GM19395 (cell line): Measurements from ENCODE around the gene POF1B.
"Not testable (repeated sequence)": the region's sequence is repeated elsewhere in the genome, so short reads cannot be mapped to it uniquely, and the experiment has no call there.

Experiments used
- ATAC-seq: cut with Tn5 transposase; IDR thresholded peaks from one replicate; pipeline ENCODE4 v1.9.1; 2021; ENCODE audit warnings: mild to moderate bottlenecking, moderate library complexity; ENCODE audit not compliant: unreplicated experiment

Gene POF1B, protein sequence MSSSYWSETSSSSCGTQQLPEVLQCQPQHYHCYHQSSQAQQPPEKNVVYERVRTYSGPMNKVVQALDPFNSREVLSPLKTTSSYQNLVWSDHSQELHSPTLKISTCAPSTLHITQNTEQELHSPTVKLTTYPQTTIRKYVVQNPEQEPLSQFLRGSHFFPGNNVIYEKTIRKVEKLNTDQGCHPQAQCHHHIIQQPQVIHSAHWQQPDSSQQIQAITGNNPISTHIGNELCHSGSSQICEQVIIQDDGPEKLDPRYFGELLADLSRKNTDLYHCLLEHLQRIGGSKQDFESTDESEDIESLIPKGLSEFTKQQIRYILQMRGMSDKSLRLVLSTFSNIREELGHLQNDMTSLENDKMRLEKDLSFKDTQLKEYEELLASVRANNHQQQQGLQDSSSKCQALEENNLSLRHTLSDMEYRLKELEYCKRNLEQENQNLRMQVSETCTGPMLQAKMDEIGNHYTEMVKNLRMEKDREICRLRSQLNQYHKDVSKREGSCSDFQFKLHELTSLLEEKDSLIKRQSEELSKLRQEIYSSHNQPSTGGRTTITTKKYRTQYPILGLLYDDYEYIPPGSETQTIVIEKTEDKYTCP

DNA sequence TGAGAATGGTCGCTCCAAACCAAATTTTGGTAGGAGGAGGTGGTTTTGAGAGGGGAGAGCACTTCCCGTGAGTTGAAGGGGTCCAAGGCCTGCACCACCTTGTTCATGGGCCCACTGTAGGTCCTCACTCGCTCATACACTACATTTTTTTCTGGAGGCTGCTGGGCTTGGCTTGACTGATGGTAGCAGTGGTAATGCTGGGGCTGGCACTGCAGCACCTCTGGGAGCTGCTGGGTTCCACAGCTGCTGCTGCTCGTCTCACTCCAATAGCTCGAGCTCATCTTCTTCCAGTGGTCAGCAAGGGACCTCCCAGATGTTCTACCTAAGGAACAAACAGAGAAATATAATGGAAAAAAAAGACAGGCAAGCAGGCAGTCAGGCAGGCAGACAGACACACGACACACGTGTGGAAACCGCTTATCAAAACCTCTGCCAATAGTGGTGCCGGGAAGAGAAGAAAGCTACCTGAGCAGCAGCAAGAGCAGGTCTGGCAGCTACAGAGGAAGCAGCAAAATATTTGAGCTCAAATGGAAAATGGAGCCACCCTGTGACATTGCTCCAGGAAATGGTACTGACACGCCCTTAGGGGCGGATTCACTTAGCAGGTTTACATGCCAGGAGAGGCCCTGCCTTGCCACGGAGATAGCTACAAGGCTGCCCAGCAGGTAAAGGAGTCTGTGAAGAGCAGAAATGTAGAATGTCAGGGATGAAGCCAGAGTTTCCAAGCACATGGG lies at the start of gene POF1B:
Gene POF1B (minus strand): TSS at position 492 of the 734 bp plus-strand sequence. CDS start 211 bp downstream, at position 281.
- peak; percentile 62 for ATAC-seq

DNA sequence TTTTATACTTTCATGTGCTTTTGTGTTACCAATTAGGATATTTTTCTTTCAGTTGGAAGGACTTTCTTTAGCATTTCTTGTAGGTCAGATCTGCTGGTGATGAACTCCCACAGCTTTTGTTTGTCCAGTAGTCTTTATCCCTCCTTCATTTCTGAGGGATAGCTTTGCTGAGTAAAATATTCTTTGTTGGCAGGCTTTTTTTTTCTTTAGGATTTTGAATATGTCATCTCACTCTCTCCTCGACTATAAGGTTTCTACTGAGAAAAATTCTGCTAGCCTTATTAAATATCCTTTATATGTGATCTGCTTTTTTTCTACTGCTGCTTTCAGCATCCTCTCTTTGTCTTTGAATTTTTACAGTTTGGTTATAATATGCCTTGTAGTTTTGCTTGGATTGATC lies 49.6 kb upstream of the POF1B start:
- ATAC-seq: no peak

DNA sequence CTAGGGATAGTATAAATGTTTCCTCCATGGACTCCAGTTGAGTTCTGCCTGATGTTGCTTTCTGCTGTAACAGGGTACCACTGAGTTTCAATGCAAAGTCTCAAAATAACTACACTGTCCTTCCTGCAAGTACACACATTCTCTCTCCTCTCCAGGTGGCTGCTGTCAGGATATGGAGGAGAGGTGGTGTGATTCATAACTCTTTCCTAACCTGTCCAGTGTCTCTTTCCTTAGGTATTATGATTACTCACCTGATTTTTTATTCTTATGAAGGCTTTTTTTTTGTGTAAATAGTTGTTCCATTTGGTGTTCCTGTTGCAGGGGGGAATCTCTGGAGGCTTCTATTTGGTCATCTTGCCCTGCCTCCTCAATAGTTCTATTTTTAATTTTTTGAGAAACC lies 39.8 kb upstream of the POF1B start:
- ATAC-seq: no peak

DNA sequence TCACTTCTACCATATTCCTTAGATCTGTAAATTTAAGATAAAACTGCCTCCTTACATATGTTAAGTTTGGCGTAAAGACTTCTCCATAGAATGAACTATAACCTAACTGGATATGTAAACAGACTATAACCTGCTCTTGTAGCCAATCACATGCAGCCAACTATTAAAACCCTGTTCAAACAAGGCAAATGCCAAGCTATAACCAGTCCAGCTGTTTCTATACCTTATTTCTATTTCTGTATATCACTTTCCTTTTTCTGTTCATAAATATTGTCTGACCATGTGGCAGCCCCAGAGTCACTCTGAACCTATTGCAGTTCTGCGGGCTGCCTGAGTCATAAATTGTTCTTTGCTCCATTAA lies 12.4 kb upstream of the POF1B start:
- ATAC-seq: no peak

DNA sequence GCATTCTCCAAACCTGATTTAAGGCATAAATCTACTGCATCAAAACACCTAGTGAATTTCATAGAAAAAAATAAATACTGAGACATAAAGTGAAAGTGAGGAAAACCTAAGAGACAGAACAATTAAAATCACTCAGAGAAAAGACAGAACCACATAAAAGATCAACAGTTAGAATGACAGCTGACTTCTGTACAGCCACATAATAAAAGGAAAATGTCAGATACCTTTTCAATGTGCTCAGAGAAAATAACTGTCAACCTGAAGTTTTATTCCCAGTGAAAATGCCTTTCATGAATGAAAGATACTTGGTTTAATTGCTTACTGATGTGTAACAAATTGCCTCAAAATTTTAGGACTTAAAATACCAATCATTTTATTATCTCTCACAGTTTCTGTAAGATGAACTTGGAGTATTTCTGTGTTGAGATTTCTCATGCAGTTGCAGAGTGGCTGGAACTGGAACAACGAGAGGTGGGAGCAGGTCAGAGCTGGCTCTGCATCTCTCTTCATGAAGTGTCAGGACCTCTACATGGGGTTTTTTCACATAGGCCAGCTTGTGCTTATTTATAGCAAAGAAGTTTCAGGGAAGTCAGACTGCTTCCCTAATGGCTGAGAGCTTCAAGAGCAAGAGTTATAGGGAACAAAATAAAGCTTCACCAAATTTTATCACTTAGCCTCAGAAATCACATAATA lies 11.9 kb upstream of the POF1B start:
- ATAC-seq: no peak

DNA sequence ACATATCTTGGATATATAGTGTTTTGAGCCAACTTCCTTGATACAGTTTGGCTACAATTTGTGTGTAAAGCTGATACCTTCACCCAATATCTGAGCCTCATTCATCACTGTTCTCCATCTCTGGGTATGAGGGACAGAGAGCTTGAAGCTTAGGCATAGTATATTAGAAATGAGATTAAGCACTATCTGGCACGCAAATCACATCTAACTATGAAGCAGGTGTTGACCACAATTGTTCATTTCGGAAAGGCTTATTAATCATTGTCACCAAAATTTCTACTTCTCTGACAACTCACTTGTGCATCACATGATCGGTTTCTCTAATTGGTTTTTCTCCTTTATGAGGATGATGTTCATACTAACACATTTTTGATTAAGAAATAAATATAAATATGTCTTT lies 2.1 kb upstream of the POF1B start:
- no peak for ATAC-seq

DNA sequence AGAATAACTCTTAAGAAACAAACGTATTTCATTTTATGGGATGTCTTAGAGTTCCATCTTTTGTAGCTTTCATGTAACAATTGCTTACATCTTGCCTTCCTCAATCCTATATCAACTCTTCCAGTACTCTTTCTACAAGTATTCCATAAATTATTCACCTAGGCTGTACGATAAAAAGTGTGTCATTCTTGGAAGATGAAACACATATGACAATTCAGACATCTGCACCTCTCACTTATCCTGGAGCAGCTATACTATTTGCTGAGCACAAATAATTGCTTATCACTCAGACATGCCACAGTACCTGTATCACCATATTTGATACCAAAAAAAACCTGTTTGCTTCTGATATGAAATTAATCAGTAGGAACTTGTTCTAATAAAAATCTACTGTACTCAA lies 1.0 kb downstream of the POF1B start:
- ATAC-seq: no peak

DNA sequence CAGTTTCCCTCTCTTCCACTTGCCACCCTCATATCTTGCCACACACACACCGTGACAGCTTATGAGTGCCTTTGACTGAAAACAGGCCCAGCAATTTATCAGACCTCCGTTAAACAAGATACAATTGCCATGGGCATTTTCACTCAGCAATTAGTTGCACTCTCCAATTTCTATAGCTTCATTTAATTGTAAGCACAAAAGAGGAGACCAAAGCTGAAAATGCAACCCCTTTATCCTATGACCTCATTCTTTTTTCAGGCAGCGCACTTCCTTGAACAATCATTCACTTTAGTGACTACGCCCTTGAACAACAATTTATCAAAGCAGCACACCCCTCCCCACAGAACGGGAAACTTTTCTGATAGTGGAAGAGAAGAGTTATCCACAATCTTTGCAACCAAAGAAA lies 4.1 kb downstream of the POF1B start:
- ATAC-seq: no peak

DNA sequence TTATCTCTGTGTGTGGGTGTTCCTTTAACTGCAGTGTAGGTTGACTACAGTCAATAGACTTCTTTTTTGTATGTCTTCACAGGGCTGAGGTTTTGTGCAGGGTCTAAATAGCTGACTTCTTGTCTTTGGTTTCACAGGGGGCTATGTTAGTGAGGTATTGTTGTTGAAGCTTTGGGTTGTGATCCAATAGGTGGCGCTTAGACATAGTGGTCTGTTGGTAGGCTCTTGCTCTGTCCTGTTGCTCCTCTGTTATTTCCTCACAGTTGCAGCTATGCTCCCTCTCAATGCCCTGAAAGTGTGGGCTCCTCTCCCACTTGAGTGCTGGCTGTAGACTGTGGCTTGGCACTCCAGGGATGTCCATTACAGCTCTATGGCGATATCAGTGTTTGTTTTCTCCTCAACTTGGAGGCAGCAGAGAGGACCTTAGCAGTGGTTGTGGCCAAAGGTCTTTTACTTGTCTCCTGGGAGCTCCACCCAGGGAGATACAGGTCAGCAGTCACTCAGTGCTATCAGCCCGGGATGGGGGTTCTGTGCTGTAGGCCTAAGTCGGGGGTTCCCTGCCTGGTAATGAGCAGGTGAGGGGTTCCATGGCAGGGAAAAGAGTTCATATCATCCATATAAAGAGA lies 14.0 kb downstream of the POF1B start:
- no peak for ATAC-seq

DNA sequence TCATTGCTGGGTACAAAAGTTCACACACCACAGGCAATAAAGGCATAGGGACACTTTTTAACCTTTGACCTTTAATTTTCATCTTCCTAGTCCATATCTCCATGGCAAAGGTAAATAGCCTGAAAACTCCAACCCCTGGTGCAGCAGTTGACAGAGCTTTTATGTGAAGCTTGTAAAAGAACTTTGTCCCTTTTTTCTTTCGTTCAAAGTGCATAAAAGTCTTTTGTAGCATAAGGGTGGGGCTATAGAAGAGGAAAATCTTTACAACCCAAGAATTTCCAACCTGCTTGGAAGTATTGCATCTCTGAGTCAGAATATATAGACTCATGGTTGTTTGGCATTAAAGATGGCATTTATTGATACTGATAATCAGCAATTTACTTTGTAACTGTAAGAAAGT lies 20.4 kb downstream of the POF1B start:
- no peak for ATAC-seq

DNA sequence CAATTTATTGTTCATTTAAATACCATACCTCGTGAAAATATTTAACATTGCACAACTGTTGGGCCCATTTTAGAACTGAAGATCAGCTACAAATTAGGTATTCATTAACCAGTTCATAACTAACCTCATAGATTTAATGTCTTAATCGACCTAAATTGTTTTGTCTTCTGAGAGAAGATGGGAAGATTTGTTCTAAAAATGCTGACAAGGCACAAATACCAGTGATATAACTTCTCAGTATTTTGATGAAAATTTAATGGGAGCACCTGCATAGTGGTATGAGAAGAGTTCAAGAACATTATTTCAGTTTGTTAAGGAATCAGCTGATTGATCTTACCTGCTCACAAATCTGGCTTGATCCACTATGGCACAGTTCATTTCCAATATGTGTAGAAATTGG lies 33.9 kb downstream of the POF1B start:
- ATAC-seq: no peak

DNA sequence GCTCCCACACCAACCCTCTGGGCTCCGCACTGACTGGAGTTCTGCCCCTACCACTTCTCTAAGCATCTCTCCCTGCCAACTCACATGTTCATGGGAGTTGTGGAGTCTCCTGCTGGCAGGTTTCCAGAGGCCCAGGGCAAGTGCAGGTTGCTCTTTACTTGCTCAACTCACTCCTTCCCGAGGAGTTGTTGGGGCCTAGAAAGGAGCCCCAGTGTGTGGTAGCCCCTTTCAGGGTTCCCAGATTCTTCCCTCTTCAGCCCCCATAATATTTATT lies 52.5 kb downstream of the POF1B start:
- ATAC-seq: no peak

DNA sequence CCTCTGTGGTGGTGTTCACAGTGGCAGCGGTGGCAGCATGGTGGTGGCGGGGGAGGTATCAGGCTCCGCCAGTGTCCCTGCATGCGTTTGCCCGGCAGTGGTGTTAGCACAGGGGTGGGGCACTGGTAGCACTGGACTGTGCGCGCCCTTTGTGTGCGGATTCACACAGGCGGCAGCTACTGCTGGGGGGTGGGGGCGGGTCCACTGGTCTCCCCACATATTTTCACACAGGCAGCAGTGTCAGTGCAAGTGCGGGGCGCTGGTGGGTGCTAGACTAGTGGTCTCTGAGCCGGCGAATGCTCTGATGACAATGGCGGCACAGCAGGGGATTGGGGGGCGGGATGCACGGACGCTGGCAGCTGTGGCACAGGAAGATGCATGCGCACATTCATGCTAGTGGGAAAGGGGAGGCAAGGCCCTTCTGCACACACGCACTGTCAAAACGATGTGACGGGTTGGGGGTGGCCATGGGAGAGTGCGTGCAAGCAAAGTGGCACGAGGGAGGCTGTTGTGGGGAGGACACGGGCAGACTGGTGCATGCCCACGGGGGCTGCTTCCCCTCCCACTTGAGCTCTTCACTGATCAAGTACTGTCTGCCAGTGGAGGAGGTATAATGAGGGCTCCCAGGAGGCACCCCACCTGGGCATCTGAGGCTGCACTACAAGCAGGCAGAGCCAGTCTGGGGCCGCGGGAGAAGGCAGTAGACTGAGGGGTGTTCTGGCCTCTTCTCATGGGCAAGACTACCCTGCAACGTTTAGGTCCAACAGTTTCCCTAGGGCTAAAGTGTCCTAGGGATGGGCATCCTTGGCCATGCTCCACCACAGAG lies 53.0 kb downstream of the POF1B start:
- no peak for ATAC-seq

DNA sequence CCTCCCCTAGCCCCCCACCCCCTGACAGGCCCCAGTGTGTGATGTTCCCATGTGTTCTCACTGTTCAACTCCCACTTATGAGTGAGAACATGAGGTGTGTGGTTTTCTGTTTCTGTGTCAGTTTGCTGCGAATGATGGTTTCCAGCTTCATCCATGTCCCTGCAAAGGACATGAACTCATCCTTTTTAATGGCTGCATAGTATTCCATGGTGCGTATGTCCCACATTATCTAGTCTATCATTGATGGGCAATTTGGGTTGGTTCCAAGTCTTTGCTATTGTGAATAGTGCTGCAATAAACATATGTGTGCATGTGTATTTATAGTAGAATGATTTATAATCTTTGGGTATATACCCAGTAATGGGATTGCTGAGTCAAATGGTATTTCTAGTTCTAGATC lies 68.1 kb downstream of the POF1B start:
- not testable (repeated sequence) for ATAC-seq

DNA sequence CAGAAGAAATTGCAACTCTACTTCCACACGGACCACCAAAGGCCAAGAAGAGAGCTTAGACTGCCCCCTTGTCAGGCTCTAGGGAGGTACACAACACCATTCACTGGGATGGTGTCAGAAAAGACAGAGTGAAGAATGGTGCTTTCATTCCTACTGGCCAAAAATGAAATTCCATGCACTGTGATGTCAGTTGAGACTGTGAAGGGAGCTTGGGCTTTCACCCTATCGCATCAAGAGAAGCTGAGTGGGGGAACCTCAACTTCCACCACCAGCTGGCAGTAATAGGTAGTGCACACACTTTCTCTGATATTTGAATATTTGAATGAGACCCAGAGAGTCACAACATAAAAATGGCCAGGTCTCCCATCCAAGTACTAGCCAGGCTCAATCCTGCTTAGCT lies 69.7 kb downstream of the POF1B start:
- ATAC-seq: no peak

DNA sequence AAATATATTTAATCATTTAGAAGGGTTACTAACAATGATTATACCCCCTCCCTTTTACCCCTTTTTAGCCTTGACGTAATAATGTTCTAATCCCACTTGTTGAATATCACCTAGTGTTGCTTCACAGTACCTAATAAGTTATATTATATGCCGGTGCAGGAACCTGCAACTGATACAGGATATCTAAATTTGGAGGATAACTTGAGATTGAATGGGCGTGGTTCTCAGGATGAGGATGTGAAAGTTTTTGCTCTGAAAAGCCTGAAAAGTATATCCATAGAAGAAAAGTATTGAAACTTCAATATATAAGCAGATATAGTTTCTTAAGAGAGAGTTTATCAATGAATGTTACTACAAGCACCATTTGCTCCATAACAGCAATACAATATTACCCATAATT lies 75.9 kb downstream of the POF1B start:
- peak; percentile 71 for ATAC-seq

DNA sequence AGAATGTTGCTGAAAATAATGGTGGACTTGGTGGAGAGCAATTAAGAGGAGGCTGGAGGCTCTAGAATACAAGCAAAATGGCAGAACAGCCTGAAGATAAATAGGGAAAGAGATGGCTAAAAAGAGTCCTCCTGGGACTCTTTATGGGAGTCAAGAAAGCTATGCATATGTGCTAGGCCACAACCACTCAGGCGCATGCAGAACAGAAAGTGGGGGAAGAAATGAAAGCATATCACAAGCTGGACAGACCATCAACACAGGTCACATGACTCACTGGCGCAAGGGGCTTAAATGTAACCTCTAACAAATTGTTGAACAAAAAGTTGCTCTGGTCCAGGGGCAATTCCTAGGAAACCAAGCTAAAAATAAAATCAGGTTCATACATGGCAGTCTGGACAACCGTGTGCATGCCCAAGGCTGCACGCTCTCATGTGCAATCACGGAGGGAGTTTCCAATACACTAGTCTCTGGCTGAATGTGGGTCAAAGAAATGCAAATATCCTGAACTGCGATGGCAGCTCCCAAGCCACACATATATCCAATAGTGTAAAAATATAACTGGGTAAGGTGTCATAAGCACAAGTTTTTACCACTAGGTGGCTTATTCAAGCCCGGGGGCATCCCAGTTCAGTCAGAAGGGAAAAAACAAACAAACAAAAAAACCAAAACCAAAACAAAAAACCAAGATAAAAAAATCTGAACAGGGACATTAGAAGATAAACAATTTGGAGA lies 90.3 kb downstream of the POF1B start:
- no peak for ATAC-seq

DNA sequence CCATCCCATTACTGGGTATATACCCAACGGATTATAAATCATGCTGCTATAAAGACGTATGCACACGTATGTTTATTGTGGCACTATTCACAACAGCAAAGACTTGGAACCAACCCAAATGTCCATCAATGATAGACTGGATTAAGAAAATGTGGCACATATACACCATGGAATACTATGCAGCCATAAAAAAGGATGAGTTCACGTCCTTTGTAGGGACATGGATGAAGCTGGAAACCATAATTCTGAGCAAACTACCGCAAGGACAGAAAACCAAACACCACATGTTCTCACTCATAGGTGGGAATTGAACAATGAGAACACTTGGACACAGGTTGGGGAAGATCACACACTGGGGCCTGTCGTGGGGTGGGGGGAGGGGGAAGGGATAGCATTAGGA lies 94.2 kb downstream of the POF1B start:
- not testable (repeated sequence) for ATAC-seq

DNA sequence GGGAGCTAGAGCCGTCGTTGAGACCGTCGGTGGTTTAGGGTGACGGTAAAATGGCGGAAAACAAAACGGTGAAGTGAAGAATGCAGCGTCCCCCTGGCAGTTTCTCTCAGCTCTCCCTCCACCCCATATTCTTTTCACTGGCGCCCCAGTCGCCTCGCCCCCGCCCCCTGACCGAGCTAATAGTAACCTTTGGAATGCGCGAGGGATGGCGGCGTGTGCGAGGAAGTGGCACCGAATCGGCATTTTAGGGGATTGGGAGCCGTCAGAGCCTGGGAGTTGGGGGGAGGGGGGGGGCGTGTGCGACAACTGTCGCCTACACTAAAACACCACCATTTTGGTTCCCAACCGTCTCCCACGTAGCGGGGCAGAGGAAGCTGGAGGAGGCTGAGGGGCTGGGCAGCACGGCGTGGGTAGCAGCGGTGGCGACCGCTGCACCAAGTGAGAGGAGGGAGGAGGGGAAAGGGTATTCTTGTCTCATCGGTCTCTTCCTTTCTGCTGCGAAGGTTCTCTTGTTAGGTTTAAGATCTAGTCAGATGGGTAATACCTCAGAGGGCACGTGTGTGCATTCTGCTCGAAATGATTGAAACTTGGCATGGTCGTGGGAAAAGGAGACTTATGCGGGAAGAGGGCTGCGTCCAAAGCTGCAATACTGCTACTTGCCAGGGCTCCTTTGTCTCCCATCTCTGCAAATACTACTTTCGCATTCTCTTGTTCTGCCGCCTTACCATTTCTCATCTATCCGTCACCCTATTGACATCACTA lies 134.8 kb downstream of the POF1B start:
- ATAC-seq: peak; percentile 41
